DND-41 (cell line): ENCODE results near the gene KCNC4.
A peak's percentile ranks its signal among the peaks of the same experiment; 100 is the strongest.

Source experiments
- ATAC-seq: fragments of 200-7000 bp; cut with Tn5 transposase; 3 replicates; pipeline ENCODE4 v1.9.1; 2021; ENCODE audit warnings: low read depth; ENCODE audit not compliant: insufficient read depth
- DNase-seq: peaks from one replicate; pipeline ENCODE4 v3.0.0-alpha.2; 2020
- H2AFZ ChIP-seq: 2 replicates; pipeline ENCODE4 v1.6.0; 2012; ENCODE audit warnings: low read depth, low read length
- H3K27ac ChIP-seq: 2 replicates; pipeline ENCODE4 v1.5.1; 2012; ENCODE audit warnings: low read length, inconsistent platforms
- H3K27me3 ChIP-seq: fragments of 200-600 bp; sonication (generic); 2 replicates; pipeline ENCODE4 v1.6.0; 2012; ENCODE audit warnings: low read length, mild to moderate bottlenecking, inconsistent platforms; ENCODE audit not compliant: insufficient read depth, poor library complexity
- H3K36me3 ChIP-seq: 2 replicates; pipeline ENCODE4 v1.5.1; 2012; ENCODE audit warnings: low read length, inconsistent platforms; ENCODE audit not compliant: insufficient read depth
- H3K4me1 ChIP-seq: 2 replicates; pipeline ENCODE4 v1.5.1; 2012; ENCODE audit warnings: mild to moderate bottlenecking, low read length; ENCODE audit not compliant: insufficient read depth
- H3K4me2 ChIP-seq: 2 replicates; pipeline ENCODE4 v1.6.0; 2012; ENCODE audit warnings: mild to moderate bottlenecking, moderate library complexity, low read length, inconsistent platforms; ENCODE audit not compliant: insufficient read depth
- H3K4me3 ChIP-seq, 2 experiments: fragments of 200-600 bp in 1 of 2; shearing (Covaris generic) in 1 of 2; 2 replicates each; pipeline ENCODE4 v1.5.1; 2012 to 2016; ENCODE audit warnings: inconsistent platforms in 2 of 2, low read length in 2 of 2, mild to moderate bottlenecking in 2 of 2, low read depth in 1 of 2, moderate library complexity in 1 of 2
- H3K79me2 ChIP-seq: 2 replicates; pipeline ENCODE4 v1.6.0; 2012; ENCODE audit warnings: low read length, inconsistent platforms; ENCODE audit not compliant: insufficient read depth
- H3K9ac ChIP-seq: 2 replicates; pipeline ENCODE4 v1.6.0; 2012; ENCODE audit warnings: low read depth, mild to moderate bottlenecking, inconsistent platforms, low read length, moderate library complexity
- H3K9me3 ChIP-seq: 2 replicates; pipeline ENCODE4 v1.5.1; 2012; ENCODE audit warnings: low read length, moderate library complexity, mild to moderate bottlenecking, inconsistent platforms; ENCODE audit not compliant: insufficient read depth, severe bottlenecking
- H4K20me1 ChIP-seq: 2 replicates; pipeline ENCODE4 v1.6.0; 2012; ENCODE audit warnings: low read length; ENCODE audit not compliant: insufficient read depth
- CTCF ChIP-seq: IDR thresholded peaks from 2 replicates; pipeline ENCODE4 v1.5.1; 2012; ENCODE audit warnings: borderline replicate concordance, low read length, moderate library complexity, mild to moderate bottlenecking; ENCODE audit not compliant: poor library complexity, severe bottlenecking; ENCODE audit errors: extremely low read depth
- EZH2 ChIP-seq: IDR thresholded peaks from 3 replicates; pipeline ENCODE4 v1.6.1; 2012; ENCODE audit warnings: borderline replicate concordance, low read depth, mild to moderate bottlenecking, moderate library complexity, low read length, inconsistent platforms; ENCODE audit not compliant: severe bottlenecking

KCNC4 gene

DNA sequence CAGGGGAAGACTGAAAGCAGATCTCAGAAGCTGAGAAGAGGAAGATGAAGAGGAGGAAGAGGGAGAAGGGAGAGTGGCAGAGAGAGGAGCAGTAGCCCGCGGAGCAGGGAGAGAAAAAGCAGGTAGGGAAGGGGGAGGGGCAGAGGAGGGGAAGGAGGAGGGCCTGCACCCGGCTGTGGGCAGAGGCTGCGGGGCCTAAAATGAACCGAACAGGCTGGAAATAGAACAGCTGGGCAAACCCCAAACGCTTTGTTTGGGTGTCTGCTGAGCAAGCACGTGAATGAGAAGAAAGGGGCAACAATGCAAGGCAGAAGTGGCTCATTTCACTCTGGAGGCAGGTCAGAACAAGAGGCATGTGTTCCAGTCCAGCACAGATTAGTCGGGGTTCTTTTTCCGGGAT is 33.5 kb downstream of the KCNC4 start:
- Histone ChIP-seq H3K9me3 (no peaks in the 10 kb centered on the region), H3K27ac (no peak overlapping the region), H3K4me2 (no peak overlapping the region), H3K79me2 (no peaks in the 10 kb centered on the region), H2AFZ (no peak overlapping the region), H3K36me3 (no peaks in the 10 kb centered on the region), H3K4me1 (no peaks in the 10 kb centered on the region), H4K20me1 (no peaks in the 10 kb centered on the region; the same call in 1 of the 2 replicates), H3K9ac (no peak overlapping the region), H3K27me3 (no peaks in the 10 kb centered on the region), H3K4me3 (no peak overlapping the region)
- DNase-seq (no peak), ATAC-seq (0 out of 3 replicates have a peak, but pooled peaks have one; percentile 18)
- TF ChIP-seq CTCF (no peak), EZH2 (no peak)

GRCh38 chr1:110245876-110246620 is 35.9 kb downstream of the KCNC4 start:
- H3K27me3 ChIP-seq: no peaks in the 10 kb centered on the region
- no peak overlapping the region for H3K9ac ChIP-seq
- no peak overlapping the region for H3K4me3 ChIP-seq
- no peak for ATAC-seq
- no peaks in the 10 kb centered on the region for H3K79me2 ChIP-seq
- H4K20me1 ChIP-seq: no peaks in the 10 kb centered on the region
- DNase-seq: no peak
- H3K27ac ChIP-seq: no peak overlapping the region
- no peak for TF ChIP-seq EZH2
- no peak for TF ChIP-seq CTCF
- no peaks in the 10 kb centered on the region for H3K4me1 ChIP-seq
- no peaks in the 10 kb centered on the region for H3K36me3 ChIP-seq
- no peak overlapping the region for H3K4me2 ChIP-seq
- no peaks in the 10 kb centered on the region for H3K9me3 ChIP-seq
- H2AFZ ChIP-seq: no peak overlapping the region

DNA sequence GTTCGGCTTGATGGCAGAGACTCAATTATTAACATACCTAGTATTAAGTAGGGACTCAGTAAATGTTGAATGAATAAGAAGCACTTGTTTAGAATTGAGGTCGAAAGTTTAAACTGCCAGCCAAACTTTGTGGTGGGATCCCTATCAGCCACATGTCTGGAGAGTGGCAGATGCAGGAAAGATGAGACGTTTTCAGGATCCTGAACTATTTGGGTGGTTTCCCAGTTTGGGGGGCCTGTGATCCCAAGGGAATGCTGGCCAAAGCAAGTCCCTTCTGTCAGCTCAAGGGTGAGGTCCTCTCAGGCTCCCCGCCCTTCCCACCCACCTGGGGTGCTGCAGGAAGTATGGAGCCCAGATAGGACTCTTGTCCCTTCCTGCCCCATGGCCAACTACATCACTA is 38.6 kb downstream of the KCNC4 start:
- Histone ChIP-seq H3K9ac (no peak overlapping the region), H4K20me1 (no peaks in the 10 kb centered on the region), H2AFZ (no peak overlapping the region), H3K4me3 (no peak overlapping the region), H3K36me3 (no peaks in the 10 kb centered on the region), H3K4me2 (no peak overlapping the region), H3K27ac (no peak overlapping the region), H3K4me1 (no peaks in the 10 kb centered on the region), H3K79me2 (no peaks in the 10 kb centered on the region), H3K27me3 (no peaks in the 10 kb centered on the region), H3K9me3 (no peaks in the 10 kb centered on the region)
- TF ChIP-seq EZH2 (no peak), CTCF (no peak)
- DNase-seq (no peak), ATAC-seq (no peak)
